ENCODE data around the gene MICALL1. TPM values are rescaled to one million over a fixed set of nuclear protein-coding genes. Genes with fewer than 3 reads are reported as not detected.

Gene MICALL1
- polyA plus RNA-seq, 2 of the 4 experiments (the other 2 are of a cell fraction): 10.4 to 18.6 TPM

DNA sequence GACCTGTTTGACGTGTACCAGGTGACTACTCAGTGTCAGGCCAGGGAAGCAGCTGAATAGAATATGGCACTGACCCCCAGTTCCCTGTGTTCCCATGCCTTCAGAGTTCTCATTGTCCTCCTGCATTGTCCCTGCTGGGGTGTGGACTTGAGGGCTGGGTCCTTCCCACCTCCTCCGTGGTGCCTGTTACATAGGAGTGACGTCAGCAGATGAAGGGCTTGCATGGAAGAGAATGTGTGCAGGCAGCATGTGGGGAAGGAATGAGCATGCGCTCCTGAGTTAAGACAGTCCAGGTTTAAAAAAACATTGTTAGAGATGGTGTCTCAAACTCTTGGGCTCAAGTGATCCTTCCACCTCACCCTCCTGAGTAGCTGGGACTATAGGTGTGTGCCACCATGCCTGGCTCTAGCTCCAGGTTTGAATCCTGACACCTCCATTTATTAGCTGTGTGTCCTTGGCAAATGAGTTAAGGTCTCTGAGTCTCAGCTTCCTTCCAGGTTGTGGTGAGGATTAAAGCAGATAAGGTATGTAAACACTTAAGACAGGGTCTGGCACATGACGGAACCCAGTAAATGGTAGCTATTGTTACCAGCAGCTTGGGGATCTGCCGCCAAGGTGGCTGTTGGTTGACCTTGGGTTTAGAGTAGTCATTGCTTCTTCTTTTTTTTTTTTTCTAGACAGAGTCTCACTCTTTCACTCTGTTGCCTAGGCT lies 85.8 kb downstream of the MICALL1 start (continued):
- no peak for TF ChIP-seq RARB (CRISPR knock-in tag; IDR thresholded peaks at IDR 0.05)
- no peak for TF ChIP-seq ZSCAN20 (CRISPR knock-in tag; IDR thresholded peaks at IDR 0.05)
- TF ChIP-seq, protein P1, sequence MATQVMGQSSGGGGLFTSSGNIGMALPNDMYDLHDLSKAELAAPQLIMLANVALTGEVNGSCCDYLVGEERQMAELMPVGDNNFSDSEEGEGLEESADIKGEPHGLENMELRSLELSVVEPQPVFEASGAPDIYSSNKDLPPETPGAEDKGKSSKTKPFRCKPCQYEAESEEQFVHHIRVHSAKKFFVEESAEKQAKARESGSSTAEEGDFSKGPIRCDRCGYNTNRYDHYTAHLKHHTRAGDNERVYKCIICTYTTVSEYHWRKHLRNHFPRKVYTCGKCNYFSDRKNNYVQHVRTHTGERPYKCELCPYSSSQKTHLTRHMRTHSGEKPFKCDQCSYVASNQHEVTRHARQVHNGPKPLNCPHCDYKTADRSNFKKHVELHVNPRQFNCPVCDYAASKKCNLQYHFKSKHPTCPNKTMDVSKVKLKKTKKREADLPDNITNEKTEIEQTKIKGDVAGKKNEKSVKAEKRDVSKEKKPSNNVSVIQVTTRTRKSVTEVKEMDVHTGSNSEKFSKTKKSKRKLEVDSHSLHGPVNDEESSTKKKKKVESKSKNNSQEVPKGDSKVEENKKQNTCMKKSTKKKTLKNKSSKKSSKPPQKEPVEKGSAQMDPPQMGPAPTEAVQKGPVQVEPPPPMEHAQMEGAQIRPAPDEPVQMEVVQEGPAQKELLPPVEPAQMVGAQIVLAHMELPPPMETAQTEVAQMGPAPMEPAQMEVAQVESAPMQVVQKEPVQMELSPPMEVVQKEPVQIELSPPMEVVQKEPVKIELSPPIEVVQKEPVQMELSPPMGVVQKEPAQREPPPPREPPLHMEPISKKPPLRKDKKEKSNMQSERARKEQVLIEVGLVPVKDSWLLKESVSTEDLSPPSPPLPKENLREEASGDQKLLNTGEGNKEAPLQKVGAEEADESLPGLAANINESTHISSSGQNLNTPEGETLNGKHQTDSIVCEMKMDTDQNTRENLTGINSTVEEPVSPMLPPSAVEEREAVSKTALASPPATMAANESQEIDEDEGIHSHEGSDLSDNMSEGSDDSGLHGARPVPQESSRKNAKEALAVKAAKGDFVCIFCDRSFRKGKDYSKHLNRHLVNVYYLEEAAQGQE (IDR thresholded peaks at IDR 0.05): no peak

Other genes with a start within 250 kb of the MICALL1 start
- gene PDXP, start 247.6 kb upstream of the MICALL1 start, polyA plus RNA-seq (2011; rRNA removed): 13.1 and 17.9 TPM in 2 replicates
- 10.5 to 11.5 TPM (median 10.8 TPM) in 3 replicates for gene PDXP, start 247.6 kb upstream of the MICALL1 start, polyA plus RNA-seq (2017; fragmentation: RNase III; extraction: RNeasy Plus Mini Kit Qiagen cat#74134 plus additional on column Dnase treatment)
- 584 and 723 TPM in 2 replicates for gene LGALS1, start 230.7 kb upstream of the MICALL1 start, polyA plus RNA-seq (2011; rRNA removed)
- gene LGALS1, start 230.7 kb upstream of the MICALL1 start, polyA plus RNA-seq (2017; fragmentation: RNase III; extraction: RNeasy Plus Mini Kit Qiagen cat#74134 plus additional on column Dnase treatment): 1,477 to 1,633 TPM (median 1,616 TPM) in 3 replicates
- 13.6 and 23.0 TPM in 2 replicates for gene NOL12, start 220.0 kb upstream of the MICALL1 start, polyA plus RNA-seq (2011; rRNA removed)
- gene NOL12, start 220.0 kb upstream of the MICALL1 start, polyA plus RNA-seq (2017; fragmentation: RNase III; extraction: RNeasy Plus Mini Kit Qiagen cat#74134 plus additional on column Dnase treatment): 34.5 to 39.3 TPM (median 37.3 TPM) in 3 replicates
- gene TRIOBP, start 209.2 kb upstream of the MICALL1 start, polyA plus RNA-seq (2011; rRNA removed): 15.7 and 32.6 TPM in 2 replicates
- 25.5 to 29.5 TPM (median 26.0 TPM) in 3 replicates for gene TRIOBP, start 209.2 kb upstream of the MICALL1 start, polyA plus RNA-seq (2017; fragmentation: RNase III; extraction: RNeasy Plus Mini Kit Qiagen cat#74134 plus additional on column Dnase treatment)
- 1.2 and 1.3 TPM in 2 replicates for gene GCAT, start 98.4 kb upstream of the MICALL1 start, polyA plus RNA-seq (2011; rRNA removed)
- gene GCAT, start 98.4 kb upstream of the MICALL1 start, polyA plus RNA-seq (2017; fragmentation: RNase III; extraction: RNeasy Plus Mini Kit Qiagen cat#74134 plus additional on column Dnase treatment): 2.1 to 3.1 TPM (median 2.6 TPM) in 3 replicates
- not detected in 2 replicates for gene GALR3, start 82.9 kb upstream of the MICALL1 start, polyA plus RNA-seq (2011; rRNA removed)
- gene GALR3, start 82.9 kb upstream of the MICALL1 start, polyA plus RNA-seq (2017; fragmentation: RNase III; extraction: RNeasy Plus Mini Kit Qiagen cat#74134 plus additional on column Dnase treatment): not detected in 3 replicates
- 13.2 and 15.2 TPM in 2 replicates for gene ANKRD54, start 62.0 kb upstream of the MICALL1 start, polyA plus RNA-seq (2011; rRNA removed)
- gene ANKRD54, start 62.0 kb upstream of the MICALL1 start, polyA plus RNA-seq (2017; fragmentation: RNase III; extraction: RNeasy Plus Mini Kit Qiagen cat#74134 plus additional on column Dnase treatment): 19.3 to 21.8 TPM (median 21.1 TPM) in 3 replicates
- 423 and 493 TPM in 2 replicates for gene EIF3L, start 56.9 kb upstream of the MICALL1 start, polyA plus RNA-seq (2011; rRNA removed)
- 212 to 222 TPM (median 218 TPM) in 3 replicates for gene EIF3L, start 56.9 kb upstream of the MICALL1 start, polyA plus RNA-seq (2017; fragmentation: RNase III; extraction: RNeasy Plus Mini Kit Qiagen cat#74134 plus additional on column Dnase treatment)
- 0.49 and 0.52 TPM in 2 replicates for gene C22orf23, start 47.3 kb downstream of the MICALL1 start, polyA plus RNA-seq (2011; rRNA removed)
- gene C22orf23, start 47.3 kb downstream of the MICALL1 start, polyA plus RNA-seq (2017; fragmentation: RNase III; extraction: RNeasy Plus Mini Kit Qiagen cat#74134 plus additional on column Dnase treatment): 0.26 to 0.37 TPM (median 0.26 TPM) in 3 replicates
- 59.1 and 90.0 TPM in 2 replicates for gene POLR2F, start 47.4 kb downstream of the MICALL1 start, polyA plus RNA-seq (2011; rRNA removed)
- 180 to 194 TPM (median 183 TPM) in 3 replicates for gene POLR2F, start 47.4 kb downstream of the MICALL1 start, polyA plus RNA-seq (2017; fragmentation: RNase III; extraction: RNeasy Plus Mini Kit Qiagen cat#74134 plus additional on column Dnase treatment)
- not detected in 2 replicates for gene SOX10, start 78.3 kb downstream of the MICALL1 start, polyA plus RNA-seq (2011; rRNA removed)
- not detected in 3 replicates for gene SOX10, start 78.3 kb downstream of the MICALL1 start, polyA plus RNA-seq (2017; fragmentation: RNase III; extraction: RNeasy Plus Mini Kit Qiagen cat#74134 plus additional on column Dnase treatment)
- gene PICK1, start 151.1 kb downstream of the MICALL1 start, polyA plus RNA-seq (2011; rRNA removed): 12.9 and 17.8 TPM in 2 replicates
- 15.6 to 16.1 TPM (median 16.0 TPM) in 3 replicates for gene PICK1, start 151.1 kb downstream of the MICALL1 start, polyA plus RNA-seq (2017; fragmentation: RNase III; extraction: RNeasy Plus Mini Kit Qiagen cat#74134 plus additional on column Dnase treatment)
- not detected in 2 replicates for gene SLC16A8, start 177.9 kb downstream of the MICALL1 start, polyA plus RNA-seq (2011; rRNA removed)
- not detected in 3 replicates for gene SLC16A8, start 177.9 kb downstream of the MICALL1 start, polyA plus RNA-seq (2017; fragmentation: RNase III; extraction: RNeasy Plus Mini Kit Qiagen cat#74134 plus additional on column Dnase treatment)
- 2.9 and 3.5 TPM in 2 replicates for gene BAIAP2L2, start 204.4 kb downstream of the MICALL1 start, polyA plus RNA-seq (2011; rRNA removed)
- gene BAIAP2L2, start 204.4 kb downstream of the MICALL1 start, polyA plus RNA-seq (2017; fragmentation: RNase III; extraction: RNeasy Plus Mini Kit Qiagen cat#74134 plus additional on column Dnase treatment): 4.3 to 4.7 TPM (median 4.5 TPM) in 3 replicates

Data from A549 (cell line).